GM12891 (cell line): ENCODE results near the gene MNS1.

Experiments
- POLR2A ChIP-seq: IDR thresholded peaks from 2 replicates; pipeline ENCODE4 v1.6.1; 2011; ENCODE audit warnings: low read depth, low read length, control low read depth
- POLR2AphosphoS5 ChIP-seq: IDR thresholded peaks from 2 replicates; pipeline ENCODE4 v1.6.1; 2011; ENCODE audit warnings: low read depth, low read length, control low read depth
- POU2F2 ChIP-seq: IDR thresholded peaks from 2 replicates; pipeline ENCODE4 v1.6.1; 2011; ENCODE audit warnings: low read depth, mild to moderate bottlenecking, control low read depth, low read length, moderate library complexity
- SPI1 ChIP-seq: IDR thresholded peaks from 2 replicates; pipeline ENCODE4 v1.6.1; 2011; ENCODE audit warnings: low read depth, low read length, control low read depth
- TAF1 ChIP-seq: IDR thresholded peaks from 2 replicates; pipeline ENCODE4 v1.6.1; 2011; ENCODE audit warnings: low read depth, low read length, control low read depth

- TF ChIP-seq POU2F2 (no peak), POLR2AphosphoS5 (no peak), POLR2A (no peak), TAF1 (no peak), SPI1 (no peak)
Measured at GRCh38 chr15:56492236-56492635, 27.3 kb upstream of the MNS1 start.
